HepG2 (cell line): Measurements from ENCODE around the gene PRPSAP1. TPM values are rescaled to one million over a fixed set of nuclear protein-coding genes. Genes with fewer than 3 reads are reported as not detected.

Experiments used
- ASH2L ChIP-seq: fragments of 300-600, 200-600 bp; sonication (generic); IDR thresholded peaks from 2 replicates; pipeline ENCODE4 v1.7.0; 2017; ENCODE audit warnings: low read depth, mild to moderate bottlenecking, moderate library complexity, mixed read lengths, low read length; ENCODE audit not compliant: insufficient read length
- FOXK1 ChIP-seq: sonication (generic); formaldehyde crosslinking; IDR thresholded peaks from 2 replicates; pipeline ENCODE4 v1.4.0; 2020; ENCODE audit warnings: low read depth, missing genetic modification reagents, borderline replicate concordance
- JARID2 ChIP-seq: sonication (generic); formaldehyde crosslinking; IDR thresholded peaks from 2 replicates; pipeline ENCODE4 v1.8.1; 2023; ENCODE audit warnings: missing genetic modification reagents, inconsistent platforms; ENCODE audit not compliant: insufficient replicate concordance
- MED1 ChIP-seq: sonication (generic); formaldehyde crosslinking; IDR thresholded peaks from 2 replicates; pipeline ENCODE4 v1.4.0; 2020; ENCODE audit warnings: missing genetic modification reagents
- NFATC3 ChIP-seq: sonication (generic); formaldehyde crosslinking; IDR thresholded peaks from 2 replicates; pipeline ENCODE4 v1.5.1; 2020; ENCODE audit warnings: mild to moderate bottlenecking, missing genetic modification reagents
- PHF5A ChIP-seq: IDR thresholded peaks from one replicate; pipeline ENCODE4 v1.6.1; 2018; ENCODE audit warnings: low read depth, missing genetic modification reagents; ENCODE audit not compliant: unreplicated experiment
- RCOR2 ChIP-seq: IDR thresholded peaks from 2 replicates; pipeline ENCODE4 v1.6.1; 2016; ENCODE audit warnings: missing biosample characterization, missing genetic modification reagents
- SMAD9 ChIP-seq: sonication (generic); formaldehyde crosslinking; IDR thresholded peaks from 2 replicates; pipeline ENCODE4 v1.5.1; 2020; ENCODE audit warnings: mild to moderate bottlenecking, missing genetic modification reagents
- polyA plus RNA-seq, 8 experiments: library from polyadenylated mRNA; depleted of rRNA in 3 of 8; stranded (reverse) in 7 of 8; unstranded in 1 of 8; fragments of >200 nt; fragmentation: Illumina TruSeq in 4 of 8; extraction: Trizol in 4 of 8; gene quantifications; 2 replicates each; pipeline versions ENCODE4 v1.2.1 to v1.2.3, GENCODE V29; 2011 to 2016; ENCODE audit warnings: low read depth in 4 of 8, missing spikeins in 1 of 8, mixed read lengths in 1 of 8; ENCODE audit not compliant: insufficient read depth in 1 of 8
- total RNA-seq, 5 experiments: library from RNA; depleted of rRNA; stranded (reverse); fragments of >200 nt; fragmentation: Illumina TruSeq; extraction: Trizol; gene quantifications; 2 replicates each; pipeline ENCODE4 v1.2.3, GENCODE V29; 2016; ENCODE audit warnings: low read depth in 1 of 5
- TF ChIP-seq, protein P1 (sequence below): sonication (generic); formaldehyde crosslinking; IDR thresholded peaks from 2 replicates; pipeline ENCODE4 v1.8.1; 2023; ENCODE audit warnings: mild to moderate bottlenecking, moderate library complexity, missing genetic modification reagents
- TF ChIP-seq, protein P2 (sequence below): IDR thresholded peaks from 2 replicates; pipeline ENCODE4 v1.6.1; 2016; ENCODE audit warnings: low read depth, missing genetic modification reagents, missing compliant biosample characterization
- TF ChIP-seq, protein P3 (sequence below): sonication (generic); formaldehyde crosslinking; IDR thresholded peaks from 2 replicates; pipeline ENCODE4 v1.8.1; 2023; ENCODE audit warnings: mild to moderate bottlenecking, missing genetic modification reagents
- TF ChIP-seq, protein P4 (sequence below): IDR thresholded peaks from 2 replicates; pipeline ENCODE4 v1.6.1; 2016
- TF ChIP-seq, protein P5 (sequence below): sonication (generic); formaldehyde crosslinking; conservative IDR thresholded peaks from 2 replicates; pipeline ENCODE4 v1.8.0; 2022; ENCODE audit warnings: low read depth, missing genetic modification reagents

The PRPSAP1 gene
- total and polyA plus RNA-seq, 2 of the 13 experiments (the other 11 are each of a cell fraction or from before 2014, with no cell fraction given), result 91.1 to 314 TPM

DNA sequence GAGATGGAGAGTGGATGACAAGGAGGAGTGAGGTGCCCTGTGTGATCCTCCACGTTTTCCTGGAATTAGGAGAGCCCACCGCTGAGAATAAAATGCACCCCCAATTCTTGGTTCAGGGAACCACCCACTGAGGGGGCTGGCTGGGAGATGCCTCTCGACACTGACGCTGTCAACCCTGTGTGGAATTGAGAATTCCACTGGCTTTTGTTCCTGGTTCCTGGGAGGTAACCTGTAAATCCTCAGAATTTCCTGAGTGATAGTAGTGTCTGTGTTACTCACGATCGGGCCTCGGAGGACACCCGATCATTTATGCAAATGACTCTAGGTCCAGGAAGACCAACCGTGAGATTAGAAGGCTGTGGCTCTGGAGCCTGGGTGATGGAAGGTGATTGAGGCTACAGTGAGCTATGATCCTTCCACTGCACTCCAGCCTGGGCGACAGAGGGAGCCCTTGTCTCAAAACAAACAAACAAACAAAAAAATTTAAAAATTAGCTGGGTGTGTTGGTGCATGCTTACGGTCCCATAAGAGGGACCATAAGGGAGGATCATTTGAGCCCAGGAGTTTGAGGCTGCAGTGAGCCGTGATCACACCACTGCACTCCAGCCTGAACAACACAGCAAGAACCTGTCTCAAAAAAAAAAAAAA, 11.7 kb upstream of the PRPSAP1 start (continued):
- TF ChIP-seq, protein P1, sequence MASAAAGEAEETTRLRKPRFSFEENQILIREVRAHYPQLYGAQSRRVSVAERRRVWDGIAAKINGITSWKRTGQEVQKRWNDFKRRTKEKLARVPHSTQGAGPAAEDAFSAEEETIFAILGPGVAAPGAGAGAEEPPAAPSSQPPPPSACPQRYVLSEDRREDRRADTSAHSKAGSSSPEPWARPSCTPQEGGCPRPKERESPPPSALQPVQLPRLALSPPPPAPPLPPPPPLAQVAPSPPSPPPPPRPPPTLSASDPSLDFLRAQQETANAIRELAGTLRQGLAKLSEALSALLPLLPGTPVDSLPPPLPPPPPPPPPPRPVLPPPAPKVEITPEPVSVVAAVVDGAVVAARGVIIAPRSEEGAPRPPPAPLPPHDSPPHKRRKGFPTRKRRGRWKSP (CRISPR knock-in tag), result no peak
- TF ChIP-seq RCOR2 (CRISPR knock-in tag), result no peak
- TF ChIP-seq, protein P2, sequence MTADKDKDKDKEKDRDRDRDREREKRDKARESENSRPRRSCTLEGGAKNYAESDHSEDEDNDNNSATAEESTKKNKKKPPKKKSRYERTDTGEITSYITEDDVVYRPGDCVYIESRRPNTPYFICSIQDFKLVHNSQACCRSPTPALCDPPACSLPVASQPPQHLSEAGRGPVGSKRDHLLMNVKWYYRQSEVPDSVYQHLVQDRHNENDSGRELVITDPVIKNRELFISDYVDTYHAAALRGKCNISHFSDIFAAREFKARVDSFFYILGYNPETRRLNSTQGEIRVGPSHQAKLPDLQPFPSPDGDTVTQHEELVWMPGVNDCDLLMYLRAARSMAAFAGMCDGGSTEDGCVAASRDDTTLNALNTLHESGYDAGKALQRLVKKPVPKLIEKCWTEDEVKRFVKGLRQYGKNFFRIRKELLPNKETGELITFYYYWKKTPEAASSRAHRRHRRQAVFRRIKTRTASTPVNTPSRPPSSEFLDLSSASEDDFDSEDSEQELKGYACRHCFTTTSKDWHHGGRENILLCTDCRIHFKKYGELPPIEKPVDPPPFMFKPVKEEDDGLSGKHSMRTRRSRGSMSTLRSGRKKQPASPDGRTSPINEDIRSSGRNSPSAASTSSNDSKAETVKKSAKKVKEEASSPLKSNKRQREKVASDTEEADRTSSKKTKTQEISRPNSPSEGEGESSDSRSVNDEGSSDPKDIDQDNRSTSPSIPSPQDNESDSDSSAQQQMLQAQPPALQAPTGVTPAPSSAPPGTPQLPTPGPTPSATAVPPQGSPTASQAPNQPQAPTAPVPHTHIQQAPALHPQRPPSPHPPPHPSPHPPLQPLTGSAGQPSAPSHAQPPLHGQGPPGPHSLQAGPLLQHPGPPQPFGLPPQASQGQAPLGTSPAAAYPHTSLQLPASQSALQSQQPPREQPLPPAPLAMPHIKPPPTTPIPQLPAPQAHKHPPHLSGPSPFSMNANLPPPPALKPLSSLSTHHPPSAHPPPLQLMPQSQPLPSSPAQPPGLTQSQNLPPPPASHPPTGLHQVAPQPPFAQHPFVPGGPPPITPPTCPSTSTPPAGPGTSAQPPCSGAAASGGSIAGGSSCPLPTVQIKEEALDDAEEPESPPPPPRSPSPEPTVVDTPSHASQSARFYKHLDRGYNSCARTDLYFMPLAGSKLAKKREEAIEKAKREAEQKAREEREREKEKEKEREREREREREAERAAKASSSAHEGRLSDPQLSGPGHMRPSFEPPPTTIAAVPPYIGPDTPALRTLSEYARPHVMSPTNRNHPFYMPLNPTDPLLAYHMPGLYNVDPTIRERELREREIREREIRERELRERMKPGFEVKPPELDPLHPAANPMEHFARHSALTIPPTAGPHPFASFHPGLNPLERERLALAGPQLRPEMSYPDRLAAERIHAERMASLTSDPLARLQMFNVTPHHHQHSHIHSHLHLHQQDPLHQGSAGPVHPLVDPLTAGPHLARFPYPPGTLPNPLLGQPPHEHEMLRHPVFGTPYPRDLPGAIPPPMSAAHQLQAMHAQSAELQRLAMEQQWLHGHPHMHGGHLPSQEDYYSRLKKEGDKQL (CRISPR knock-in tag), result no peak
- no peak for TF ChIP-seq JARID2 (CRISPR knock-in tag)
- TF ChIP-seq, protein P3, sequence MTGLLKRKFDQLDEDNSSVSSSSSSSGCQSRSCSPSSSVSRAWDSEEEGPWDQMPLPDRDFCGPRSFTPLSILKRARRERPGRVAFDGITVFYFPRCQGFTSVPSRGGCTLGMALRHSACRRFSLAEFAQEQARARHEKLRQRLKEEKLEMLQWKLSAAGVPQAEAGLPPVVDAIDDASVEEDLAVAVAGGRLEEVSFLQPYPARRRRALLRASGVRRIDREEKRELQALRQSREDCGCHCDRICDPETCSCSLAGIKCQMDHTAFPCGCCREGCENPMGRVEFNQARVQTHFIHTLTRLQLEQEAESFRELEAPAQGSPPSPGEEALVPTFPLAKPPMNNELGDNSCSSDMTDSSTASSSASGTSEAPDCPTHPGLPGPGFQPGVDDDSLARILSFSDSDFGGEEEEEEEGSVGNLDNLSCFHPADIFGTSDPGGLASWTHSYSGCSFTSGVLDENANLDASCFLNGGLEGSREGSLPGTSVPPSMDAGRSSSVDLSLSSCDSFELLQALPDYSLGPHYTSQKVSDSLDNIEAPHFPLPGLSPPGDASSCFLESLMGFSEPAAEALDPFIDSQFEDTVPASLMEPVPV, result no peak
- TF ChIP-seq FOXK1 (CRISPR knock-in tag), result no peak
- TF ChIP-seq, protein P4, sequence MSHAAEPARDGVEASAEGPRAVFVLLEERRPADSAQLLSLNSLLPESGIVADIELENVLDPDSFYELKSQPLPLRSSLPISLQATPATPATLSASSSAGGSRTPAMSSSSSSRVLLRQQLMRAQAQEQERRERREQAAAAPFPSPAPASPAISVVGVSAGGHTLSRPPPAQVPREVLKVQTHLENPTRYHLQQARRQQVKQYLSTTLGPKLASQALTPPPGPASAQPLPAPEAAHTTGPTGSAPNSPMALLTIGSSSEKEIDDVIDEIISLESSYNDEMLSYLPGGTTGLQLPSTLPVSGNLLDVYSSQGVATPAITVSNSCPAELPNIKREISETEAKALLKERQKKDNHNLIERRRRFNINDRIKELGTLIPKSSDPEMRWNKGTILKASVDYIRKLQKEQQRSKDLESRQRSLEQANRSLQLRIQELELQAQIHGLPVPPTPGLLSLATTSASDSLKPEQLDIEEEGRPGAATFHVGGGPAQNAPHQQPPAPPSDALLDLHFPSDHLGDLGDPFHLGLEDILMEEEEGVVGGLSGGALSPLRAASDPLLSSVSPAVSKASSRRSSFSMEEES (CRISPR knock-in tag), result 0 out of 2 replicates have a peak, but pooled peaks have one; percentile 24
- no peak for TF ChIP-seq SMAD9 (CRISPR knock-in tag)
- TF ChIP-seq PHF5A, result no peak
- peak; percentile 73; the same call in 1 of the 2 replicates for TF ChIP-seq NFATC3 (CRISPR knock-in tag)
- no peak for TF ChIP-seq ASH2L
- TF ChIP-seq, protein P5, sequence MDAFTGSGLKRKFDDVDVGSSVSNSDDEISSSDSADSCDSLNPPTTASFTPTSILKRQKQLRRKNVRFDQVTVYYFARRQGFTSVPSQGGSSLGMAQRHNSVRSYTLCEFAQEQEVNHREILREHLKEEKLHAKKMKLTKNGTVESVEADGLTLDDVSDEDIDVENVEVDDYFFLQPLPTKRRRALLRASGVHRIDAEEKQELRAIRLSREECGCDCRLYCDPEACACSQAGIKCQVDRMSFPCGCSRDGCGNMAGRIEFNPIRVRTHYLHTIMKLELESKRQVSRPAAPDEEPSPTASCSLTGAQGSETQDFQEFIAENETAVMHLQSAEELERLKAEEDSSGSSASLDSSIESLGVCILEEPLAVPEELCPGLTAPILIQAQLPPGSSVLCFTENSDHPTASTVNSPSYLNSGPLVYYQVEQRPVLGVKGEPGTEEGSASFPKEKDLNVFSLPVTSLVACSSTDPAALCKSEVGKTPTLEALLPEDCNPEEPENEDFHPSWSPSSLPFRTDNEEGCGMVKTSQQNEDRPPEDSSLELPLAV (CRISPR knock-in tag), result no peak
- TF ChIP-seq MED1 (CRISPR knock-in tag), result 0 out of 2 replicates have a peak, but pooled peaks have one; percentile 19
